CD14-positive monocyte (primary cell): ENCODE data around the gene MAPK14. TPM values are rescaled to one million over a fixed set of nuclear protein-coding genes. Genes with fewer than 3 reads are reported as not detected.

Source experiments
- DNase-seq, 3 donors: peaks; one replicate each; pipeline ENCODE4 v3.0.0-alpha.2; 2011 to 2022
- H2AFZ ChIP-seq: 2 replicates; pipeline ENCODE4 v1.6.0; 2012; ENCODE audit warnings: mild to moderate bottlenecking, low read depth, low read length, inconsistent platforms; ENCODE audit not compliant: insufficient read depth, poor library complexity, severe bottlenecking
- H3K27ac ChIP-seq, 2 donors: 1 replicate in 1 of 2; 2 replicates in 1 of 2; pipeline ENCODE4 v1.5.1; 2012 to 2013; ENCODE audit warnings: low read length in 2 of 2, control low read depth in 1 of 2, inconsistent platforms in 1 of 2, low read depth in 1 of 2, mild to moderate bottlenecking in 1 of 2
- H3K27me3 ChIP-seq, 2 donors: one replicate each; pipeline versions ENCODE4 v1.6.0 to v1.6.1; 2011 to 2013; ENCODE audit warnings: low read length in 2 of 2; ENCODE audit not compliant: control insufficient read depth in 2 of 2, insufficient read depth in 2 of 2
- H3K36me3 ChIP-seq, 2 donors: replicated peaks in 1 of 2; 1 replicate in 1 of 2; 2 replicates in 1 of 2; pipeline versions ENCODE4 v1.5.1 to v1.6.1; 2012 to 2013; ENCODE audit warnings: low read length in 2 of 2, control low read depth in 1 of 2, inconsistent platforms in 1 of 2, mild to moderate bottlenecking in 1 of 2; ENCODE audit not compliant: insufficient read depth in 2 of 2, control insufficient read depth in 1 of 2
- H3K4me1 ChIP-seq, 2 donors: 1 replicate in 1 of 2; 2 replicates in 1 of 2; pipeline versions ENCODE4 v1.5.1 to v1.6.1; 2012 to 2013; ENCODE audit warnings: low read length in 2 of 2, control low read depth in 1 of 2, inconsistent platforms in 1 of 2, mild to moderate bottlenecking in 1 of 2, moderate library complexity in 1 of 2; ENCODE audit not compliant: insufficient read depth in 2 of 2, control insufficient read depth in 1 of 2
- H3K4me2 ChIP-seq: replicated peaks from 2 replicates; pipeline ENCODE3; 2012; ENCODE audit warnings: low read length, moderate library complexity, mild to moderate bottlenecking; ENCODE audit not compliant: poor library complexity, severe bottlenecking; ENCODE audit errors: extremely low read depth
- H3K4me3 ChIP-seq, 3 experiments: fragments of 200-600 bp in 1 of 3; sonication (generic) in 1 of 3; replicated peaks in 1 of 3; 1 replicate in 2 of 3; 2 replicates in 1 of 3; pipeline ENCODE4 v1.5.1; 2011 to 2013; ENCODE audit warnings: low read length in 3 of 3, mild to moderate bottlenecking in 3 of 3, control low read depth in 2 of 3, low read depth in 2 of 3, inconsistent platforms in 1 of 3, moderate library complexity in 1 of 3
- H3K79me2 ChIP-seq: 2 replicates; pipeline ENCODE4 v1.6.0; 2012; ENCODE audit warnings: mild to moderate bottlenecking, control low read depth, inconsistent platforms, low read length, moderate library complexity; ENCODE audit not compliant: insufficient read depth
- H3K9ac ChIP-seq: 2 replicates; pipeline ENCODE4 v1.6.0; 2017; ENCODE audit warnings: low read length, mild to moderate bottlenecking; ENCODE audit not compliant: insufficient read depth, poor library complexity, severe bottlenecking
- H3K9me3 ChIP-seq, 2 donors: replicated peaks in 1 of 2; 1 replicate in 1 of 2; 2 replicates in 1 of 2; pipeline versions ENCODE4 v1.5.1 to v1.6.1; 2012 to 2013; ENCODE audit warnings: low read length in 2 of 2, control low read depth in 1 of 2; ENCODE audit not compliant: control insufficient read depth in 1 of 2, insufficient read depth in 1 of 2
- H4K20me1 ChIP-seq: 2 replicates; pipeline ENCODE4 v1.6.0; 2012; ENCODE audit warnings: mild to moderate bottlenecking, low read length, control low read depth, moderate library complexity; ENCODE audit not compliant: insufficient read depth
- H3K27ac Mint-ChIP-seq, 7 donors: one replicate each; pipeline ENCODE4 v1.8.0; 2020; ENCODE audit warnings: mild to moderate bottlenecking in 7 of 7, mixed read lengths in 7 of 7, moderate library complexity in 6 of 7, inconsistent platforms in 2 of 7
- H3K27me3 Mint-ChIP-seq, 3 donors: one replicate each; pipeline ENCODE4 v1.8.0; 2021 to 2022; ENCODE audit warnings: low read depth in 3 of 3, mild to moderate bottlenecking in 3 of 3, mixed read lengths in 3 of 3, moderate library complexity in 3 of 3, inconsistent platforms in 1 of 3
- H3K36me3 Mint-ChIP-seq, 2 donors: one replicate each; pipeline ENCODE4 v1.8.0; 2020; ENCODE audit warnings: mixed read lengths in 2 of 2, inconsistent platforms in 1 of 2, mild to moderate bottlenecking in 1 of 2
- H3K4me1 Mint-ChIP-seq: one replicate; pipeline ENCODE4 v1.8.0; 2020; ENCODE audit warnings: mild to moderate bottlenecking, mixed read lengths
- H3K4me3 Mint-ChIP-seq, 2 donors: one replicate each; pipeline ENCODE4 v1.8.0; 2020; ENCODE audit warnings: mild to moderate bottlenecking in 2 of 2, mixed read lengths in 2 of 2, moderate library complexity in 1 of 2
- H3K9me3 Mint-ChIP-seq, 7 donors: one replicate each; pipeline ENCODE4 v1.8.0; 2020 to 2022; ENCODE audit warnings: mixed read lengths in 7 of 7, mild to moderate bottlenecking in 6 of 7, moderate library complexity in 6 of 7, inconsistent platforms in 2 of 7
- CTCF ChIP-seq: fragments of 200-600 bp; IDR thresholded peaks from one replicate; pipeline ENCODE4 v1.8.0; 2022; ENCODE audit warnings: antibody characterized with exemption, mild to moderate bottlenecking
- WGBS: methylation state at CpG from one replicate; pipeline ENCODE4 v1.1.5; 2013; ENCODE audit warnings: missing lambda C conversion rate; ENCODE audit not compliant: insufficient coverage; 5-methylcytosine and 5-hydroxymethylcytosine counted together
- intact Hi-C, 2 donors: fragments of 100-400 bp; cut with micrococcal nuclease; formaldehyde crosslinking; loops; one replicate each; pipeline versions ENCODE4 v1.15.0 to v1.15.1; 2023
- polyA plus RNA-seq, 3 donors: library from polyadenylated mRNA; depleted of rRNA in 1 of 3; unstranded in 2 of 3; stranded (reverse) in 1 of 3; fragments of 300-500 nt in 2 of 3; fragments of >200 nt in 1 of 3; fragmentation: Illumina TruSeq in 2 of 3; gene quantifications; 1 replicate in 2 of 3; 2 replicates in 1 of 3; pipeline ENCODE4 v1.2.3, GENCODE V29; 2012 to 2021

The MAPK14 gene
- polyA plus RNA-seq, 3 donors, result 56.6 to 96.6 (median 83.7) TPM

- no peak for DNase-seq
- peaks cover 100% of the 10 kb centered on the region for H3K79me2 ChIP-seq
- peak overlapping the region in 1 of 2 donors; percentile 36 for H3K27ac ChIP-seq
- intact Hi-C loops, result no loop called here
- Mint-ChIP-seq H3K4me3 (no peak overlapping the region), H3K36me3 (peaks cover 40 to 64% of the 10 kb centered on the region in 2 donors), H3K4me1 (peaks cover 4% of the 10 kb centered on the region), H3K27ac (peak overlapping the region in 2 of 7 donors; percentile 15 to 67), H3K9me3 (no peaks in the 10 kb centered on the region), H3K27me3 (no peaks in the 10 kb centered on the region)
- no peaks in the 10 kb centered on the region for H3K27me3 ChIP-seq
- H3K36me3 ChIP-seq, result peaks cover 50 to 78% of the 10 kb centered on the region in 2 donors
- H3K9ac ChIP-seq, result no peak overlapping the region
- H3K9me3 ChIP-seq, result no peaks in the 10 kb centered on the region
- H3K4me1 ChIP-seq, result peaks cover 3 to 9% of the 10 kb centered on the region in 2 donors
- no CpG with 5 or more reads among the region's 1 CpG for WGBS
- no peak overlapping the region for H2AFZ ChIP-seq
- H3K4me3 ChIP-seq, result no peak overlapping the region
- H3K4me2 ChIP-seq, result no peak overlapping the region
- no peak for TF ChIP-seq CTCF
- H4K20me1 ChIP-seq, result peaks cover 100% of the 10 kb centered on the region
These were observed 28.6 kb downstream of the MAPK14 start for GRCh38 chr6:36056178-36056577.

GRCh38 chr6:36061236-36061635 lies 33.6 kb downstream of the MAPK14 start:
- peaks cover 100% of the 10 kb centered on the region for H3K79me2 ChIP-seq
- Mint-ChIP-seq H3K27ac (peak overlapping the region in 3 of 7 donors; percentile 30 to 56 (median 51)), H3K9me3 (no peaks in the 10 kb centered on the region), H3K4me1 (peaks cover 30% of the 10 kb centered on the region), H3K36me3 (peaks cover 47 to 76% of the 10 kb centered on the region in 2 donors), H3K27me3 (no peaks in the 10 kb centered on the region), H3K4me3 (no peak overlapping the region)
- H3K4me3 ChIP-seq, result no peak overlapping the region
- no peak for TF ChIP-seq CTCF
- peaks cover 48 to 86% of the 10 kb centered on the region in 2 donors for H3K36me3 ChIP-seq
- no peak overlapping the region for H2AFZ ChIP-seq
- H4K20me1 ChIP-seq, result peaks cover 100% of the 10 kb centered on the region
- no CpG with 5 or more reads among the region's 2 CpGs for WGBS
- H3K27ac ChIP-seq, result peak overlapping the region in 1 of 2 donors; percentile 61
- H3K4me1 ChIP-seq, result peaks cover 0 to 14% of the 10 kb centered on the region in 2 donors
- no peaks in the 10 kb centered on the region for H3K27me3 ChIP-seq
- no peak overlapping the region for H3K4me2 ChIP-seq
- no peaks in the 10 kb centered on the region for H3K9me3 ChIP-seq
- DNase-seq, result no peak
- no peak overlapping the region for H3K9ac ChIP-seq
- intact Hi-C loops, result no loop called here
